HEK293 (cell line): ENCODE data around the gene IL17REL.

Source experiments
- CTCF ChIA-PET: fragments of 350-600 bp; formaldehyde crosslinking; extraction: SDS; loops from one replicate; lab custom pipeline; 2021; ENCODE audit warnings: antibody characterized with exemption; lab: Yijun Ruan, JAX
- POLR2A ChIA-PET: fragments of 300-600 bp; formaldehyde crosslinking; extraction: SDS; loops from one replicate; lab custom pipeline; 2020; ENCODE audit warnings: antibody characterized with exemption, inconsistent platforms; lab: Yijun Ruan, JAX
- H3K27ac ChIP-seq: fragments of 200-500 bp; sonication (Bioruptor generic); 2 replicates; pipeline ENCODE4 v1.5.1; 2014; ENCODE audit warnings: low read depth, low read length, control low read depth, inconsistent platforms; ENCODE audit errors: extremely low read depth
- H3K36me3 ChIP-seq, 2 experiments: fragments of 200-500 bp in 1 of 2; sonication (Bioruptor generic) in 1 of 2; 1 replicate in 1 of 2; 2 replicates in 1 of 2; pipeline ENCODE4 v1.5.1; 2014 to 2017; ENCODE audit warnings: inconsistent platforms in 2 of 2, low read length in 2 of 2; ENCODE audit not compliant: control insufficient read depth in 2 of 2, insufficient read depth in 1 of 2
- H3K4me1 ChIP-seq: fragments of 200-500 bp; sonication (Bioruptor generic); 2 replicates; pipeline ENCODE4 v1.5.1; 2014; ENCODE audit warnings: mild to moderate bottlenecking, low read length, inconsistent platforms; ENCODE audit not compliant: control insufficient read depth, insufficient read depth
- H3K4me3 ChIP-seq: 2 replicates; pipeline ENCODE4 v1.5.1; 2011; ENCODE audit warnings: low read depth, mild to moderate bottlenecking, control low read depth, low read length, moderate library complexity
- H3K9me3 ChIP-seq: fragments of 200-500 bp; sonication (Bioruptor generic); 2 replicates; pipeline ENCODE4 v1.5.1; 2014; ENCODE audit warnings: low read depth, low read length, inconsistent platforms; ENCODE audit not compliant: control insufficient read depth, insufficient read depth
- ATF2 ChIP-seq: fragments of 450-650 bp; formaldehyde crosslinking; IDR thresholded peaks from 2 replicates; pipeline ENCODE4 v1.5.1; 2016; ENCODE audit warnings: missing biosample characterization, missing genetic modification characterization, low read depth
- CTCF ChIP-seq: fragments of 450-650 bp; formaldehyde crosslinking; IDR thresholded peaks from 2 replicates; pipeline ENCODE4 v1.5.1; 2016; ENCODE audit warnings: missing biosample characterization, missing genetic modification characterization
- GLIS1 ChIP-seq: fragments of 450-650 bp; formaldehyde crosslinking; IDR thresholded peaks from 2 replicates; pipeline ENCODE4 v1.5.1; 2016; ENCODE audit warnings: missing biosample characterization, missing genetic modification characterization
- GLIS2 ChIP-seq: fragments of 450-650 bp; formaldehyde crosslinking; IDR thresholded peaks from 2 replicates; pipeline ENCODE4 v1.5.1; 2016; ENCODE audit warnings: missing biosample characterization, missing genetic modification characterization
- KLF1 ChIP-seq: fragments of 450-650 bp; formaldehyde crosslinking; IDR thresholded peaks from 2 replicates; pipeline ENCODE4 v1.5.1; 2016; ENCODE audit warnings: missing biosample characterization, missing genetic modification characterization
- KLF10 ChIP-seq: fragments of 450-650 bp; IDR thresholded peaks from 2 replicates; pipeline ENCODE4 v1.5.1; 2018; ENCODE audit warnings: missing biosample characterization, mild to moderate bottlenecking, missing genetic modification characterization
- MEIS1 ChIP-seq: sonication (generic); formaldehyde crosslinking; IDR thresholded peaks from 2 replicates; pipeline ENCODE4 v1.8.1; 2022; ENCODE audit warnings: missing genetic modification reagents, mild to moderate bottlenecking, borderline replicate concordance
- REST ChIP-seq: fragments of 450-650 bp; formaldehyde crosslinking; IDR thresholded peaks from 2 replicates; pipeline ENCODE4 v1.5.1; 2016; ENCODE audit warnings: missing biosample characterization, missing genetic modification characterization
- SP2 ChIP-seq: fragments of 450-650 bp; formaldehyde crosslinking; IDR thresholded peaks from 2 replicates; pipeline ENCODE4 v1.5.1; 2016; ENCODE audit warnings: missing biosample characterization, missing genetic modification characterization
- ZBTB20 ChIP-seq: fragments of 450-650 bp; formaldehyde crosslinking; IDR thresholded peaks from 2 replicates; pipeline ENCODE4 v1.5.1; 2016; ENCODE audit warnings: missing biosample characterization, missing genetic modification characterization
- ZBTB7A ChIP-seq: fragments of 450-650 bp; formaldehyde crosslinking; IDR thresholded peaks from 2 replicates; pipeline ENCODE4 v1.5.1; 2016; ENCODE audit warnings: low read depth, missing biosample characterization, missing genetic modification characterization
- ZNF10 ChIP-seq: fragments of 450-650 bp; formaldehyde crosslinking; IDR thresholded peaks from 2 replicates; pipeline ENCODE4 v1.5.1; 2017; ENCODE audit warnings: missing biosample characterization, missing genetic modification characterization
- ZNF2 ChIP-seq: fragments of 450-650 bp; formaldehyde crosslinking; IDR thresholded peaks from 2 replicates; pipeline ENCODE4 v1.5.1; 2016; ENCODE audit warnings: missing biosample characterization, missing genetic modification characterization
- ZNF23 ChIP-seq: fragments of 450-650 bp; formaldehyde crosslinking; IDR thresholded peaks from 2 replicates; pipeline ENCODE4 v1.5.1; 2016; ENCODE audit warnings: missing biosample characterization, missing genetic modification characterization, borderline replicate concordance
- ZNF292 ChIP-seq: fragments of 450-650 bp; formaldehyde crosslinking; IDR thresholded peaks from 2 replicates; pipeline ENCODE4 v1.5.1; 2016; ENCODE audit warnings: low read depth, missing biosample characterization, missing genetic modification characterization, borderline replicate concordance
- ZNF518A ChIP-seq: fragments of 450-650 bp; formaldehyde crosslinking; conservative IDR thresholded peaks from 2 replicates; pipeline ENCODE4 v1.5.1; 2016; ENCODE audit warnings: low read depth, missing biosample characterization, missing genetic modification characterization
- ZNF558 ChIP-seq: fragments of 450-650 bp; formaldehyde crosslinking; IDR thresholded peaks from 2 replicates; pipeline ENCODE4 v1.5.1; 2016; ENCODE audit warnings: missing biosample characterization, missing genetic modification characterization
- ZNF654 ChIP-seq: fragments of 450-650 bp; formaldehyde crosslinking; IDR thresholded peaks from 2 replicates; pipeline ENCODE4 v1.5.1; 2016; ENCODE audit warnings: low read depth, missing biosample characterization, missing genetic modification characterization
- ZNF660 ChIP-seq: fragments of 450-650 bp; IDR thresholded peaks from 2 replicates; pipeline ENCODE4 v1.5.1; 2018; ENCODE audit warnings: missing biosample characterization, mild to moderate bottlenecking, missing genetic modification characterization
- ZNF768 ChIP-seq: fragments of 450-650 bp; formaldehyde crosslinking; IDR thresholded peaks from 2 replicates; pipeline ENCODE4 v1.5.1; 2018; ENCODE audit warnings: missing biosample characterization, mild to moderate bottlenecking, missing genetic modification characterization
- ZNF777 ChIP-seq: fragments of 450-650 bp; formaldehyde crosslinking; IDR thresholded peaks from 2 replicates; pipeline ENCODE4 v1.5.1; 2017; ENCODE audit warnings: missing biosample characterization, missing genetic modification characterization, borderline replicate concordance

Gene IL17REL

GRCh38 chr22:50058906-50059880 is 46.6 kb upstream of the IL17REL start:
- no peaks in the 10 kb centered on the region for H3K36me3 ChIP-seq
- TF ChIP-seq ZBTB20 (tag by site-specific recombination) (no peak), ZNF10 (tag by site-specific recombination) (no peak), MEIS1 (CRISPR knock-in tag) (no peak), ZNF768 (no peak), ZNF558 (no peak), SP2 (tag by site-specific recombination) (peak; percentile 31; the same call in 1 of the 2 replicates), GLIS2 (tag by site-specific recombination) (peak; percentile 37; the same call in 1 of the 2 replicates), CTCF (0 out of 2 replicates have a peak, but pooled peaks have one; percentile 14), ZNF23 (tag by site-specific recombination) (no peak), ZNF518A (tag by site-specific recombination) (no peak), GLIS1 (tag by site-specific recombination) (peak; percentile 43; the same call in 1 of the 2 replicates), ZNF654 (tag by site-specific recombination) (no peak), ATF2 (tag by site-specific recombination) (no peak), ZNF660 (tag by site-specific recombination) (no peak; the same call in 1 of the 2 replicates), ZBTB7A (tag by site-specific recombination) (0 out of 2 replicates have a peak, but pooled peaks have one; percentile 41), KLF1 (tag by site-specific recombination) (peak; percentile 33; the same call in 1 of the 2 replicates), ZNF777 (tag by site-specific recombination) (no peak), ZNF292 (tag by site-specific recombination) (no peak), ZNF2 (tag by site-specific recombination) (no peak), KLF10 (tag by site-specific recombination) (no peak), REST (tag by site-specific recombination) (no peak)
- H3K4me1 ChIP-seq = no peaks in the 10 kb centered on the region
- no peak overlapping the region for H3K27ac ChIP-seq
- ChIA-PET POLR2A (no interaction called here), CTCF (no interaction called here)
- no peaks in the 10 kb centered on the region for H3K9me3 ChIP-seq
- H3K4me3 ChIP-seq = no peak overlapping the region
